BLaER1 (cell line): ENCODE data around the gene RASL10A.
"Not testable (repeated sequence)": the region's sequence is repeated elsewhere in the genome, so short reads cannot be mapped to it uniquely, and the experiment has no call there.

Source experiments
- H3K27ac ChIP-seq: shearing (Covaris generic); formaldehyde crosslinking; 2 replicates; pipeline ENCODE4 v1.8.1; 2022
- H3K27me3 ChIP-seq: shearing (Covaris generic); formaldehyde crosslinking; 2 replicates; pipeline ENCODE4 v1.8.1; 2022
- H3K36me3 ChIP-seq: shearing (Covaris generic); formaldehyde crosslinking; 2 replicates; pipeline ENCODE4 v1.8.1; 2022
- H3K4me1 ChIP-seq: shearing (Covaris generic); formaldehyde crosslinking; 2 replicates; pipeline ENCODE4 v1.8.1; 2022
- H3K4me2 ChIP-seq: shearing (Covaris generic); formaldehyde crosslinking; 2 replicates; pipeline ENCODE4 v1.8.1; 2022
- H3K4me3 ChIP-seq: shearing (Covaris generic); formaldehyde crosslinking; 2 replicates; pipeline ENCODE4 v1.8.1; 2022
- H3K9ac ChIP-seq: shearing (Covaris generic); formaldehyde crosslinking; 2 replicates; pipeline ENCODE4 v1.8.1; 2022
- H3K9me3 ChIP-seq: shearing (Covaris generic); formaldehyde crosslinking; 2 replicates; pipeline ENCODE4 v1.8.1; 2022
- H4K20me1 ChIP-seq: shearing (Covaris generic); formaldehyde crosslinking; 2 replicates; pipeline ENCODE4 v1.8.1; 2022
- Cebpa-rat ChIP-seq: shearing (Covaris generic); IDR thresholded peaks from 2 replicates; pipeline ENCODE4 v1.8.1; 2022

The RASL10A gene

DNA sequence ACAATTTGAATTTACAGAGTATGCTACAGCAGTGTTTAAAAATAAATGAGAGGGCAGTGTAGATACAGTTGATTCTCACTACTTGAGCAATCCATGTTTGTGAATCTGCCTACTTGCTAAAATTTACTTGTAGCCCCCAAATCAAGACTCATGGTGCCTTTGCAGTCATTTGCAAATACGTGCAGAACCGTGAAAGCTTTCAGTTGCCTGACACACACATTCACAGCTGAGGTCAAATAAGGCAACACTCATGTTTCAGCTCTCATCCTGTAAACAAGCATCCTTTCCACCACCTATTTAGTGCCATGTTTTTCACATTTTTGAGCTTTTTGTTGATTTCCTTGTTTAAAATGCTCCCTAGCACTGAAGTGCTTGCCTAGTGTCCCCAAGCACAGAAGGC is 32.5 kb upstream of the RASL10A start:
- no peak for TF ChIP-seq Cebpa-rat
- Histone ChIP-seq H3K27ac (no peak overlapping the region), H4K20me1 (peaks cover 22% of the 10 kb centered on the region), H3K4me2 (no peak overlapping the region), H3K4me1 (peaks cover 33% of the 10 kb centered on the region), H3K9ac (no peak overlapping the region), H3K9me3 (no peaks in the 10 kb centered on the region), H3K27me3 (no peaks in the 10 kb centered on the region), H3K36me3 (peaks cover 95% of the 10 kb centered on the region), H3K4me3 (no peak overlapping the region)

- no peak overlapping the region for H3K27ac ChIP-seq
- no peak for TF ChIP-seq Cebpa-rat
- H3K4me2 ChIP-seq: no peak overlapping the region
- peaks cover 24% of the 10 kb centered on the region; the same call in 1 of the 2 replicates for H4K20me1 ChIP-seq
- H3K36me3 ChIP-seq: peaks cover 86% of the 10 kb centered on the region
- no peaks in the 10 kb centered on the region for H3K9me3 ChIP-seq
- no peaks in the 10 kb centered on the region for H3K27me3 ChIP-seq
- H3K9ac ChIP-seq: no peak overlapping the region
- H3K4me1 ChIP-seq: peaks cover 34% of the 10 kb centered on the region
- no peak overlapping the region for H3K4me3 ChIP-seq
Measured at GRCh38 chr22:29346659-29347058, 31.2 kb upstream of the RASL10A start.

DNA sequence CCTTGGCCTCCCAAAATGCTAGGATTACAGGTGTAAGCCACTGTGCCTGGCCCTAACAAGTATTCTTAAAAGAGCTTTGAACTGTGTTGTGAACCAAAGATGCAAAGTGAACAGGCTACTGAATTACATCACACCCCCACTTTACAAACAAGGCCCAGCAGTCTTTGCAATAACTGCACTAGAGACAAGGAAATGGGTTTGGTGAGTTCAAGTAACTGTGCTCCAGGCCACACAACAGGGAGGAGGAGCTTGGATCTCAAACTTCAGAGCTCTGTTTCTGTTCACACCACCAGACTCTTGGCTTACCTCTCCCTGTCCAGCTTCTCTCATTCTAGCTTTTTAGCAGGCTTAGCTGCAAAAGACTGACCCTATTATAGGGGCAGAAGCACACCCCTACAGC is 30.4 kb upstream of the RASL10A start:
- Histone ChIP-seq H4K20me1 (peaks cover 23% of the 10 kb centered on the region; the same call in 1 of the 2 replicates), H3K27me3 (no peaks in the 10 kb centered on the region), H3K27ac (no peak overlapping the region), H3K9ac (no peak overlapping the region), H3K9me3 (no peaks in the 10 kb centered on the region), H3K4me3 (no peak overlapping the region), H3K4me1 (peaks cover 42% of the 10 kb centered on the region), H3K36me3 (peaks cover 86% of the 10 kb centered on the region), H3K4me2 (no peak overlapping the region)
- no peak for TF ChIP-seq Cebpa-rat

DNA sequence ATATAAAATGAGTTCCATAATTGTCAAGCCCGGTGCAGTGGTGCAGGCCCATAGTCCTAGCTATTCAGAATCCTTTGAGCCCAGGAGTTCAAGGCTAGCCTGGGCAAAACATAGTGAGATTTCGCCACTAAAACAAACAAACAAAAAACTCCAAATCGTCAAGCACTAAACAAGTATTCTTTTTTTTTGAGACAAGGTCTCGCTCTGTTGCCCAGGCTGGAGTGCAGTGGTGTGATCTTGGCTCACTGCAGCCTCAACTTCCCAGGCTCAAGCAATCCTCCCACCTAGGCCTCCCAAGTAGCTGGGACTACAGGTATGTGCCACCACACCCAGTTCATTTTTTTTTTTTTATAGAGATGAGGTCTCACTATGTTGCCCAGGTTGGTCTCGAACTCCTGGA is 29.4 kb upstream of the RASL10A start:
- H3K4me3 ChIP-seq, H3K4me2 ChIP-seq, H3K9ac ChIP-seq, H3K9me3 ChIP-seq, H3K27ac ChIP-seq, H3K27me3 ChIP-seq: not testable (repeated sequence)
- Histone ChIP-seq H3K4me1 (peaks cover 52% of the 10 kb centered on the region), H4K20me1 (peaks cover 21% of the 10 kb centered on the region; the same call in 1 of the 2 replicates), H3K36me3 (peaks cover 86% of the 10 kb centered on the region)

DNA sequence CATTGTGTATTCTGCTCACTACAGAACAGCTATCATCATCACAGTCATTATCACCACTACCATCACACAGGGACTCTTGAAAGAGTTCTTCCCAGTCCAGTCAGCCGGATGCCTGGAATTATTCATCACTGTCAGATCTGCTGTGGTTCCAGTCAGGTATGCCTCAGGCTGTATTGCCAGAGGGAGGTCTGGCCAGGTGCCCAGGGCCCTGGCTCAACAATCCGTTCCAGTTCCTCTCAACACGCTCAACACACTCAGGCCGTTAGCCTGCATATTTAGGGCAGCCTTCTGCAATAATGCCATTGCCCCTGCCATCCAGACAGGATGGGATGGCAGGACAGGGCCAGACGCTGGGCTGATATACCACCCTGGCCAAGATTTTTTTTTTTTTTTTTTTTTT is 28.6 kb upstream of the RASL10A start:
- Histone ChIP-seq H3K9ac (no peak overlapping the region), H3K27me3 (no peaks in the 10 kb centered on the region), H3K9me3 (no peaks in the 10 kb centered on the region), H3K36me3 (peaks cover 86% of the 10 kb centered on the region), H4K20me1 (peaks cover 21% of the 10 kb centered on the region; the same call in 1 of the 2 replicates), H3K27ac (no peak overlapping the region), H3K4me2 (peak overlapping the region; percentile 77), H3K4me3 (no peak overlapping the region), H3K4me1 (peaks cover 60% of the 10 kb centered on the region)
- TF ChIP-seq Cebpa-rat: no peak

- H3K4me1 ChIP-seq: peaks cover 67% of the 10 kb centered on the region
- no peaks in the 10 kb centered on the region for H3K27me3 ChIP-seq
- 0 out of 2 replicates have a peak overlapping the region, but pooled peaks have one; percentile 38 for H3K9ac ChIP-seq
- H3K4me3 ChIP-seq: no peak overlapping the region
- TF ChIP-seq Cebpa-rat: no peak
- peak overlapping the region; percentile 77 for H3K4me2 ChIP-seq
- H3K27ac ChIP-seq: peak overlapping the region; percentile 78
- peaks cover 21% of the 10 kb centered on the region; the same call in 1 of the 2 replicates for H4K20me1 ChIP-seq
- no peaks in the 10 kb centered on the region for H3K9me3 ChIP-seq
- peaks cover 86% of the 10 kb centered on the region for H3K36me3 ChIP-seq
Measured at GRCh38 chr22:29343313-29343805, 27.9 kb upstream of the RASL10A start.

DNA sequence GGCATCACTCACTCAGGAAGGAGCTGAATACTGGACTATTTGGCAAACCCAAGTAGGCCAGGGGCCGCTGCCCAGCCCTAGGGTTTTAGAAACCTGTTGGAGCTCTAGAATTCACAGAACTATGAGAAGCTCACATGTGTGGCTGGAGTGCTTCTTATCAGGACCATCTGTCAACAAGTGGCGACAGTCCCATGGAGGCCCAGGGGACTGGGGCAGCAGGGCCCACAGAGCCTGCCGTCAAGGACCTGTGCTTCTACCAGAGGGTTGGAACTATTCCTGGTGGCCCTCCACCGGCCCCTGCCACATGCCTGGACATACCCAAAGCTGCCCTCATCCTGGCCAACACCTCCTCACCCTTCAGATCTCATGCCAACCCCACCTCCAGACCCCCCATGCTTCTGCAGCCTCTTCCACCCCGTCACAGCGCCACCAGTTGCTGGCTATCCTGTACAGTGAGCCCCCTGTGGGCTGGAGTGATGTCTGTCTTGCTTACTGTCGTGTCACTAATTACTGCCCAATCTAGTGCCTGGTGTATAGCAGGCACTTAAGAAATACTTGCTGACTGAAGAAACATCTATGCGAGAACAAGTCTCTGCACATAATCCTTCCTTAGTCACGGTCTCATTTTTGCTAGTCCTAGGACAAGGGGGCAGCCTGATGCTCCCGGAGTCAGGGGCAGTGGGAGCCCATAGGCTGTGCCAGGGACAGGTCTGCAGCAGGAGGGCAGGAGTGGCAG is 27.2 kb upstream of the RASL10A start:
- Histone ChIP-seq H3K27ac (peak overlapping the region; percentile 78), H3K9me3 (no peaks in the 10 kb centered on the region), H4K20me1 (peaks cover 23% of the 10 kb centered on the region; the same call in 1 of the 2 replicates), H3K4me2 (peak overlapping the region; percentile 77), H3K27me3 (no peaks in the 10 kb centered on the region), H3K36me3 (peaks cover 86% of the 10 kb centered on the region), H3K4me1 (peaks cover 74% of the 10 kb centered on the region), H3K9ac (peak overlapping the region; percentile 38; the same call in 1 of the 2 replicates), H3K4me3 (no peak overlapping the region)
- no peak for TF ChIP-seq Cebpa-rat

GRCh38 chr22:29342177-29342576 is 26.7 kb upstream of the RASL10A start:
- Histone ChIP-seq H4K20me1 (peaks cover 29% of the 10 kb centered on the region; the same call in 1 of the 2 replicates), H3K9ac (peak overlapping the region; percentile 38; the same call in 1 of the 2 replicates), H3K4me2 (peak overlapping the region; percentile 77), H3K4me3 (no peak overlapping the region), H3K27me3 (no peaks in the 10 kb centered on the region), H3K4me1 (peaks cover 79% of the 10 kb centered on the region), H3K27ac (peak overlapping the region; percentile 78), H3K36me3 (peaks cover 83% of the 10 kb centered on the region), H3K9me3 (no peaks in the 10 kb centered on the region)
- peak; percentile 48; the same call in 1 of the 2 replicates for TF ChIP-seq Cebpa-rat

GRCh38 chr22:29341849-29342127 is 26.3 kb upstream of the RASL10A start:
- H3K4me1 ChIP-seq: peaks cover 83% of the 10 kb centered on the region

More at GRCh38 chr22:29341849-29342127, 26.3 kb upstream of the RASL10A start:
- Histone ChIP-seq H4K20me1 (peaks cover 33% of the 10 kb centered on the region; the same call in 1 of the 2 replicates), H3K27ac (peak overlapping the region; percentile 78), H3K9ac (peak overlapping the region; percentile 38; the same call in 1 of the 2 replicates), H3K9me3 (no peaks in the 10 kb centered on the region), H3K4me2 (peak overlapping the region; percentile 77), H3K4me3 (no peak overlapping the region), H3K27me3 (no peaks in the 10 kb centered on the region), H3K36me3 (peaks cover 83% of the 10 kb centered on the region)
- no peak for TF ChIP-seq Cebpa-rat
